Nucleus accumbens (tissue), 56 donors: Measurements from ENCODE around the gene CFAP299.

ENCODE experiments used
- DNase-seq, 56 donors: peaks; one replicate each; lab custom pipeline; 2025; lab: John Stamatoyannopoulos, UW

Gene CFAP299

DNA sequence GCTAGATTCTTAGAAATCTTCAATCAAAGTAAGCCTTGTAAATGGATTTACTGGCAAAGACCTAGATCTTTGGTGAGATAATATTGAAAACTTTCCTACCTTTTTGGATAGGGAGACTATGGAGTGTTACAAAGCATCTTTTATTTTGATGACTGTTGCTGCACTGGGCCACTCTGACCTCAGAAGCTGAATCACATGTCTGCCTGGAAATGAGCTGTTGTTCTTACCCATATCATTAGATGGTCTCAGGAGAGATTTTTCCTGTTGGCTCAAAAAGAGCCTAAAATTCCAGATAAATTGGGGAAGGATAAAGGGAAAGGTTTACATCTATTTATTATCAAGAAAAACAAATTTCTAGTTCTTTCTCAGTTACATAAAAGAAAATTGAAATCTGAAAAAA, 567.5 kb downstream of the CFAP299 start:
- no peak for DNase-seq

DNA sequence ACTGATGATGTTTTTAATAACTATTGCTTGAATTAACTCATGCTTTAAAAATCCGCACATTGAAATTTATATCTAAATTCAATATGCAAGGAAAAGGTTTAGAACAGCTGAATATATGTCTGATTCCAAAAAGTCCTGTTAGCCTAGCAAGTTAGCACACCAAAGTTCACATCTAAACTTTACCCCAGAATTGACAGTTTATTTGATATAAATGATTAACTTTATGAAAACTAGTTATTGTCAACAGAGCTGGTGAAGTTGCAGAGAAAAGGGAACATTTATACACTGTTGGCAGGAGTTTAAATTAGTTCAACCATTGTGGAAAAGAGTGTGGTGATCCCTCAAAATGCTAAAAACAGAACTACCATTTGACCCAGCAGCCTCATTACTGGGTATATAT, 574.4 kb downstream of the CFAP299 start:
- DNase-seq, result no peak

- DNase-seq, result no peak
These were observed 575.9 kb downstream of the CFAP299 start for GRCh38 chr4:80911458-80911857.

- no peak for DNase-seq
These were observed 576.8 kb downstream of the CFAP299 start for GRCh38 chr4:80912350-80912749.

DNA sequence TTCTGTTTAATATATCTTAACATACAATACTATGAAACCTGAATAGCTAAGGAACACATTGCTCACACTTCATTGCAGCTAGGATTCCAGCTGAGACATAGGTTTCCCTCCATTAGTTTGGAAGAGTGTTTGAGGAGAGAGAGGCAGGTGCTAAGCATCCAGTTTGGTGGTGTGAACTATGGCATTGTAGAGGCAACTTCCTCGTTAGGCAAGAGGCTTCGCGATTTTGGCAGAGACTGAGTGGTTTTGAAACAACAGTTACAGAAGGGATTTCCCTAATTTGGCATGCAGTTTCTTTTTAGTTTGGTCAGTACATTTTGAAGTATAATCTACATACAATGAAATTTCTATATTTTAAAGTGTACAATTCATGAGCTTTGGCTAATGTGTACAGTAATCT, 577.9 kb downstream of the CFAP299 start:
- no peak for DNase-seq

- DNase-seq, result no peak
These were observed 581.2 kb downstream of the CFAP299 start for GRCh38 chr4:80916770-80917169.

DNA sequence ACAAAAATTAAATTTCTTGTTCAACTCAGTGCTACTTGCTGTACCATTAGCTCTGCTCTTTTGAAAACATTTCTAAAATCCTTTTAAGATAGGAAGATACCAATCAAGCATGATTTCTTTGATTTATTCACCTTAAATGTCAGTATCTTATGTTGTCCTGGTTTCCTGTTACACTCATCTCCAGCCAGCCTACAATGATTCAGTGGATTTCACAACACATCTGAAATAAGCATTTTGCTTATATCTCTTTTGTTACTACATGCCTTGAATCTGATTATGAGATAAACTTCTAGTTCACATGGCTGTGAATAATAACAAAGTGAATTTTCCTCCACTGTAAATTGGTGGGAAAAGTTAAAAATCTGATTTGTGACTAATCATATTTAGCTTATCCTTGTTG, 582.5 kb downstream of the CFAP299 start:
- no peak for DNase-seq

GRCh38 chr4:80921441-80921840, 585.9 kb downstream of the CFAP299 start:
- no peak for DNase-seq

GRCh38 chr4:80922941-80923340, 587.4 kb downstream of the CFAP299 start:
- no peak for DNase-seq

- no peak for DNase-seq
These were observed 589.8 kb downstream of the CFAP299 start for GRCh38 chr4:80925293-80925692.

DNA sequence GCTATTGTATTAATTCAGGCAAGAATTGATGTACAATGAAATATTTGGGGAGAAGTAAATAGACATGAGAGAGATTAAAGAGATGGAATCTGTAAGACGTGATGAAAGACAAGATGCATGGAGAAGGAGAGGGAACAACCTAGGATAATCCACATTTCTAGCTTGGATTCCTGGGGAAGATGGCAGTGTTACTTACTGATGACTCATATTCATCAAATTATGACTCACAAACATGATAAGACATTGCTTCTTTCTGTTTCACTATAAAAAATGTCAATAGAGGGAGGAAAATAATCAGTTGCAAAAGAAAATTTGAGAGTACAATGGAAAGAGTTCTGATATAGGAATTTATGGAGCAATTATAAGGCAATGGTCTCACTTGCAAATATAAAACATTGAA, 590.9 kb downstream of the CFAP299 start:
- no peak for DNase-seq

DNA sequence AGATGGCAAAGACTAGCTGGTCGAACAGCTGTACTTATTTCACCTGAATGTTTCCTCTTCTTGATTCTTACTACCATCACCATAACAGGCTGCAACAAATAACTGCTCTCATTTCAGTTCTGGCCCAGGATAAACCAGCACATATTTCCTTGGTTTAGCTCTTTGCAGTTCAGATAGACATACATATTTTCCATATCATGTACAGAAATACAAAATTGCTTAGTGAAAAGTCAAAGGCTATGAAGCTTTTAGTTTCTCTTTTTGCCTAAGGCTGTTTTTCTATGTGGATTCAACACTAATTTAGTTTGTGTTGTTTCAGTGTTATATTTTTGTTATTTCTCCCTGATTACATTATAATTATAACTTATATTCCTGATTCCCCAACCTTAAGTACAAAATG, 591.4 kb downstream of the CFAP299 start:
- no peak for DNase-seq

DNA sequence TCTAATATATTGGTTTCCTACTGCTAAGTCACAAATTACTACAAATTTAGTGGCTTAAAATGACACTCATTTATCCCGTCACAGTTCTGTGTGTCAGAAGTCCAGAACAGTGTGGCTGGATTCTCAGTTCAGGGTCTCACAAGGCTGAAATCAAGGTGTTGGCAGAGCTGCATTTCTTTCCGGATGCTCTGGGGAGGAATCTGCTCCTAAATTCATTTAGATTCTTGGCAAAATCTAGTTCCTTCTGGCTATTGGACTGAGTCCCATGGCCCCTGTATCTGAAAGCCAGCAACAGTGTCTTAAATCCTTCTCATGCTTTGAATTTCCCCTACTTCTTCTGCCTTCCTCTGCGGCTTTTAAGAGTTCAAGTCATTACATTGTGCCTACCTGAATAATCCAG, 591.9 kb downstream of the CFAP299 start:
- no peak for DNase-seq

DNA sequence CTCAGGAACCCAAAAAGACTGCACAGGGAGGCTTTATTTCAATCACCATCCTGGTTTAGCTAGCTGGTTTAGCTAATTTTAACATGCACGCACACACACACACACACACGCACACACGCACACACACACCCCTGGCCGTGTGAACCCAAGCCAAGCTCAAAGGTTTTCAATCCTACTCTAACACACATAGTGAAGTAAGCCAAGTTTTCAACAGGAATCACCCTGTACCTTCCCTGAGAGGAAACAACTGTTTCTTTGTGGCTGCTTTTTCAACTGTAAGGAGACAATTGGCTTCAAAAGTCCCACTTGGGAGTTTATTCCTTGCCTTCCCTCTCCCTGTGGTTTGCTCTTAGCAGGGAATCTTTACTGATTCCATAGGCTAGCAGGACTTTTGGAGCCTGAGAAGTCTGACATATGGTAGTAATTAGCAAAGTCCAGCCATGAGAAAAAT, 596.1 kb downstream of the CFAP299 start:
- DNase-seq, result no peak

- no peak for DNase-seq
These were observed 612.6 kb downstream of the CFAP299 start for GRCh38 chr4:80948141-80948540.

GRCh38 chr4:80948995-80949394, 613.5 kb downstream of the CFAP299 start:
- DNase-seq, result no peak

DNA sequence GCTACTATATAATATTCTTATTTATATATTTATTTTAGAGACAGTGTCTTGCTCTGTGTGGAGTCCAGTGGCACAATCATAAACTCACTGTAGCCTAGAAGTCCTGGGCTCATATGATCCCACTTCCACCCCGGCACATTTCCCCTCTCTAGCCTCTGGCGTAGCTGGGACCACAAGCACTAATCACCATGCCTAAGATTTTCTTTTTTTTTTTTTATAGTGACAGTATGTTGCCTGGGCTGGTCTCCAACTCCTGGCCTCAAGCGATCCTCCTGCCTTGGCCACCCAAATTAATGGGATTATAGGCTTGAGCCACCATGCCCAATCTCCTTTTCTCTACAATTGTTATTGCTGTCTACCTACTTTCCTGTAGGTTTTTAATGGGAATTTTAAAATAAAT, 620.9 kb downstream of the CFAP299 start:
- DNase-seq, result no peak

GRCh38 chr4:80963051-80963450, 627.5 kb downstream of the CFAP299 start:
- no peak for DNase-seq

- no peak for DNase-seq
These were observed 631.8 kb downstream of the CFAP299 start for GRCh38 chr4:80967346-80967745.

DNA sequence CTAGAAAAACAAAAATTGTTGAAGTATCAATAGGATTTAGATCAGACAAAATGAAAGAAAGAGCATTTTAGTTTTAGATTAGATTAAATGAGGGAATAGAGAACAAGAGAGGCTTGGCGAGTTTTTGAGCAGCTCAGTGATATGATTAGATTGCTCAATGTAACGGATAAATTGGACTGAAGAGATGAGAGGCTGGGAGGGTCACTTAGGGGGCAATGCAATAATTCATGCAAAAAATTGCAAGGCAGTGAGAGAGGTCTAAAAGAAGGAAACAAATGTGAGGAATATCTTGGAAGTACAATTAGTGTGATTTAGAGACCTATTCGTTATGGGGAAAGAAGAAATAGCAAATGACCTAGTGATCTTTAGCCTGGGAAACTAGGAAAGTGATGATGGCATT, 644.7 kb downstream of the CFAP299 start:
- DNase-seq, result no peak

GRCh38 chr4:80986011-80986410, 650.5 kb downstream of the CFAP299 start:
- no peak for DNase-seq

GRCh38 chr4:80989921-80990544, 654.5 kb downstream of the CFAP299 start:
- DNase-seq, result peak in 6 of 56 donors; percentile 0 to 8 (median 2)

GRCh38 chr4:80990851-80991250, 655.3 kb downstream of the CFAP299 start:
- no peak for DNase-seq
